Kidney epithelial cell (primary cell): ENCODE measurements around the gene SUPT3H. TPM values are rescaled to one million over a fixed set of nuclear protein-coding genes. Genes with fewer than 3 reads are reported as not detected.
A peak's percentile ranks its signal among the peaks of the same experiment; 100 is the strongest.

Experiments used
- DNase-seq: peaks from one replicate; pipeline ENCODE4 v3.0.0-alpha.2; 2010; ENCODE audit warnings: low read depth
- H3K27me3 ChIP-seq: 2 replicates; pipeline ENCODE4 v1.6.0; 2011; ENCODE audit warnings: low read length; ENCODE audit not compliant: control insufficient read depth, insufficient read depth
- H3K36me3 ChIP-seq: 2 replicates; pipeline ENCODE4 v1.5.1; 2011; ENCODE audit warnings: low read length; ENCODE audit not compliant: control insufficient read depth, insufficient read depth
- H3K4me3 ChIP-seq: 2 replicates; pipeline ENCODE4 v1.5.1; 2011; ENCODE audit warnings: low read depth, mild to moderate bottlenecking, control low read depth, low read length
- total RNA-seq: library from RNA; depleted of rRNA; stranded (reverse); fragments of >200 nt; gene quantifications from 2 replicates; pipeline ENCODE4 v1.2.3, GENCODE V29; 2015
- TF ChIP-seq, protein P1 (sequence below): IDR thresholded peaks from 2 replicates; pipeline ENCODE4 v1.5.1; 2011; ENCODE audit warnings: mild to moderate bottlenecking, moderate library complexity, low read length, control low read depth, inconsistent platforms; ENCODE audit not compliant: insufficient read depth, poor library complexity, severe bottlenecking

The SUPT3H gene
- total RNA-seq, 1 donor from 2014 or later, result 18.3 TPM

DNA sequence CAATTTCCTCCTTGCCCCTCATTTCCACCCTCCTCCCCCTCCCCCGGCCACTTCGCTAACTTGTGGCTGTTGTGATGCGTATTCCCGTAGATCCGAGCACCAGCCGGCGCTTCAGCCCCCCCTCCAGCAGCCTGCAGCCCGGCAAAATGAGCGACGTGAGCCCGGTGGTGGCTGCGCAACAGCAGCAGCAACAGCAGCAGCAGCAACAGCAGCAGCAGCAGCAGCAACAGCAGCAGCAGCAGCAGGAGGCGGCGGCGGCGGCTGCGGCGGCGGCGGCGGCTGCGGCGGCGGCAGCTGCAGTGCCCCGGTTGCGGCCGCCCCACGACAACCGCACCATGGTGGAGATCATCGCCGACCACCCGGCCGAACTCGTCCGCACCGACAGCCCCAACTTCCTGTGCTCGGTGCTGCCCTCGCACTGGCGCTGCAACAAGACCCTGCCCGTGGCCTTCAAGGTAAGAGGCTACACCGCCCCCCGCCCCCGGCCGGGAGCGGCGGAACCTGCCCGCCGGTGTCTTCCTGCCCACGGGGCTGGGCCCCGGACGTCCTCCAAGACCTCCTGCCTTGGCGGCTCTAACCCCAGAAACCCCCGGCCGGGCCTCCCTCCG lies 44.9 kb upstream of the SUPT3H start:
- no peaks in the 10 kb centered on the region for H3K36me3 ChIP-seq
- no peaks in the 10 kb centered on the region for H3K27me3 ChIP-seq
- TF ChIP-seq, protein P1, sequence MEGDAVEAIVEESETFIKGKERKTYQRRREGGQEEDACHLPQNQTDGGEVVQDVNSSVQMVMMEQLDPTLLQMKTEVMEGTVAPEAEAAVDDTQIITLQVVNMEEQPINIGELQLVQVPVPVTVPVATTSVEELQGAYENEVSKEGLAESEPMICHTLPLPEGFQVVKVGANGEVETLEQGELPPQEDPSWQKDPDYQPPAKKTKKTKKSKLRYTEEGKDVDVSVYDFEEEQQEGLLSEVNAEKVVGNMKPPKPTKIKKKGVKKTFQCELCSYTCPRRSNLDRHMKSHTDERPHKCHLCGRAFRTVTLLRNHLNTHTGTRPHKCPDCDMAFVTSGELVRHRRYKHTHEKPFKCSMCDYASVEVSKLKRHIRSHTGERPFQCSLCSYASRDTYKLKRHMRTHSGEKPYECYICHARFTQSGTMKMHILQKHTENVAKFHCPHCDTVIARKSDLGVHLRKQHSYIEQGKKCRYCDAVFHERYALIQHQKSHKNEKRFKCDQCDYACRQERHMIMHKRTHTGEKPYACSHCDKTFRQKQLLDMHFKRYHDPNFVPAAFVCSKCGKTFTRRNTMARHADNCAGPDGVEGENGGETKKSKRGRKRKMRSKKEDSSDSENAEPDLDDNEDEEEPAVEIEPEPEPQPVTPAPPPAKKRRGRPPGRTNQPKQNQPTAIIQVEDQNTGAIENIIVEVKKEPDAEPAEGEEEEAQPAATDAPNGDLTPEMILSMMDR, result no peak
- no peak for DNase-seq
- H3K4me3 ChIP-seq, result peak overlapping the region; percentile 100

- Histone ChIP-seq H3K27me3 (no peaks in the 10 kb centered on the region), H3K36me3 (no peaks in the 10 kb centered on the region), H3K4me3 (peak overlapping the region; percentile 100)
- no peak for DNase-seq
- TF ChIP-seq, protein P1, result peak; percentile 51
Measured at GRCh38 chr6:45421709-45422502, 44.2 kb upstream of the SUPT3H start.

GRCh38 chr6:45420909-45421708 lies 43.4 kb upstream of the SUPT3H start:
- Histone ChIP-seq H3K36me3 (no peaks in the 10 kb centered on the region), H3K4me3 (peak overlapping the region; percentile 100), H3K27me3 (no peaks in the 10 kb centered on the region)
- no peak for DNase-seq
- TF ChIP-seq, protein P1, result no peak

- Histone ChIP-seq H3K36me3 (no peaks in the 10 kb centered on the region), H3K27me3 (no peaks in the 10 kb centered on the region), H3K4me3 (peak overlapping the region; percentile 100)
- TF ChIP-seq, protein P1, result no peak
- DNase-seq, result no peak
Measured at GRCh38 chr6:45420083-45420908, 42.6 kb upstream of the SUPT3H start.

DNA sequence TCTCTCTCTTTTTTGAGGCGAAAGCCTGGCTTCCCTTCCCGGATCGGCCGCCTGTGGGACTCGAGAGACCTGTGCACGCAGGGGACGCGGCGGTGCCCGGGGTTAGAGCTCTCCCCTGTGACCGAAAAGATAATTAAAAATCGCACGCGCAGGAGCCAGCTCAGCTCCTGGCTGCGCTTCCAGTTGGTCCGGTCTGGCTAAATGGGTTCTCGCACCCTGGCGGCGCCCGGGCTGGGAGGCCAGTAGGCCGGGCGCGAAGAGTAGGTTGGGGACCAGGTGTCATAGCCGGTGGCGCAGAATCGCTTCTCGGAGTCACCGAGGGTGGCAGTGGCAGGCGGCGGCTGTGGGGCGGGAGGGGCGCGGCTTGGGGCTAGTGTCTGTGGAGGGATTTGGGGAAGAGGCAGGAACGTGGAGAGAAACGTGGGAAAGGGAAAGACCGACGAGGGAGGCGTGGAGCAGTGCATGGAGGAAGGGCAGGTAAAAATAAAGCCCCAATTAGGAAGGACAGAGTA lies 41.9 kb upstream of the SUPT3H start:
- H3K4me3 ChIP-seq, result peak overlapping the region; percentile 100
- TF ChIP-seq, protein P1, result peak; percentile 38
- no peaks in the 10 kb centered on the region for H3K36me3 ChIP-seq
- H3K27me3 ChIP-seq, result no peaks in the 10 kb centered on the region
- DNase-seq, result no peak
